ENCODE measurements around the gene HIVEP3.

The HIVEP3 gene

GRCh38 chr1:41900603-41901444, 17.9 kb downstream of the HIVEP3 start:
- DNase-seq: peak; percentile 77
- in situ Hi-C loops (cut with HindIII; ENCODE audit: low pct_ligation_motif_present, low pct_unique_long_range_greater_than_20kb, low sequenced_read_pairs): no loop called here

GRCh38 chr1:41898191-41898713, 20.5 kb downstream of the HIVEP3 start:
- in situ Hi-C loops (cut with HindIII; ENCODE audit: low pct_ligation_motif_present, low pct_unique_long_range_greater_than_20kb, low sequenced_read_pairs): no loop called here
- DNase-seq: no peak

GRCh38 chr1:41895552-41895951, 23.2 kb downstream of the HIVEP3 start:
- no peak for DNase-seq

GRCh38 chr1:41894808-41895483, 23.8 kb downstream of the HIVEP3 start:
- no peak for DNase-seq
- in situ Hi-C loops (cut with HindIII; ENCODE audit: low pct_ligation_motif_present, low pct_unique_long_range_greater_than_20kb, low sequenced_read_pairs): no loop called here

More at GRCh38 chr1:41895552-41895951, 23.2 kb downstream of the HIVEP3 start:
- in situ Hi-C loops (cut with HindIII; ENCODE audit: low pct_ligation_motif_present, low pct_unique_long_range_greater_than_20kb, low sequenced_read_pairs): no loop called here

GRCh38 chr1:41894101-41894807, 24.5 kb downstream of the HIVEP3 start:
- DNase-seq: no peak
- in situ Hi-C loops (cut with HindIII; ENCODE audit: low pct_ligation_motif_present, low pct_unique_long_range_greater_than_20kb, low sequenced_read_pairs): no loop called here

- no peak for DNase-seq
- in situ Hi-C loops (cut with HindIII; ENCODE audit: low pct_ligation_motif_present, low pct_unique_long_range_greater_than_20kb, low sequenced_read_pairs): no loop called here
Measured at GRCh38 chr1:41892301-41892781, 26.4 kb downstream of the HIVEP3 start.

- DNase-seq: peak; percentile 70
- in situ Hi-C loops (cut with HindIII; ENCODE audit: low pct_ligation_motif_present, low pct_unique_long_range_greater_than_20kb, low sequenced_read_pairs): no loop called here
Measured at GRCh38 chr1:41891199-41891896, 27.4 kb downstream of the HIVEP3 start.

- no peak for DNase-seq
- in situ Hi-C loops (cut with HindIII; ENCODE audit: low pct_ligation_motif_present, low pct_unique_long_range_greater_than_20kb, low sequenced_read_pairs): no loop called here
Measured at GRCh38 chr1:41890825-41891198, 27.9 kb downstream of the HIVEP3 start.

GRCh38 chr1:41889506-41890414, 29.0 kb downstream of the HIVEP3 start:
- DNase-seq: no peak
- in situ Hi-C loops (cut with HindIII; ENCODE audit: low pct_ligation_motif_present, low pct_unique_long_range_greater_than_20kb, low sequenced_read_pairs): no loop called here

GRCh38 chr1:41888756-41889155, 30.0 kb downstream of the HIVEP3 start:
- DNase-seq: no peak

GRCh38 chr1:41887365-41887764, 31.4 kb downstream of the HIVEP3 start:
- in situ Hi-C loops (cut with HindIII; ENCODE audit: low pct_ligation_motif_present, low pct_unique_long_range_greater_than_20kb, low sequenced_read_pairs): no loop called here
- no peak for DNase-seq

More at GRCh38 chr1:41888756-41889155, 30.0 kb downstream of the HIVEP3 start:
- in situ Hi-C loops (cut with HindIII; ENCODE audit: low pct_ligation_motif_present, low pct_unique_long_range_greater_than_20kb, low sequenced_read_pairs): no loop called here

- in situ Hi-C loops (cut with HindIII; ENCODE audit: low pct_ligation_motif_present, low pct_unique_long_range_greater_than_20kb, low sequenced_read_pairs): no loop called here
- DNase-seq: no peak
Measured at GRCh38 chr1:41884256-41885230, 34.2 kb downstream of the HIVEP3 start.

- no peak for DNase-seq
- in situ Hi-C loops (cut with HindIII; ENCODE audit: low pct_ligation_motif_present, low pct_unique_long_range_greater_than_20kb, low sequenced_read_pairs): no loop called here
Measured at GRCh38 chr1:41883507-41883906, 35.2 kb downstream of the HIVEP3 start.

- in situ Hi-C loops (cut with HindIII; ENCODE audit: low pct_ligation_motif_present, low pct_unique_long_range_greater_than_20kb, low sequenced_read_pairs): no loop called here
Measured at GRCh38 chr1:41882486-41882885, 36.2 kb downstream of the HIVEP3 start.

GRCh38 chr1:41882068-41882477, 36.6 kb downstream of the HIVEP3 start:
- no peak for DNase-seq

More at GRCh38 chr1:41882486-41882885, 36.2 kb downstream of the HIVEP3 start:
- no peak for DNase-seq

More at GRCh38 chr1:41882068-41882477, 36.6 kb downstream of the HIVEP3 start:
- in situ Hi-C loops (cut with HindIII; ENCODE audit: low pct_ligation_motif_present, low pct_unique_long_range_greater_than_20kb, low sequenced_read_pairs): no loop called here
